Activated CD8-positive, alpha-beta T cell treated with anti-CD3 and anti-CD28 coated beads for 36 hours (primary cell): ENCODE measurements around the gene CFAP58. TPM values are rescaled to one million over a fixed set of nuclear protein-coding genes. Genes with fewer than 3 reads are reported as not detected.

Experiments used
- ATAC-seq: fragments of 200-7000 bp; cut with Tn5 transposase; one replicate; pipeline ENCODE4 v1.10.0; 2021; ENCODE audit warnings: mild to moderate bottlenecking, moderate library complexity
- CTCF ChIA-PET: fragments of 350-600 bp; sonication (Branson Sonifier 250); formaldehyde crosslinking; loops from one replicate; lab custom pipeline; 2021; ENCODE audit warnings: antibody characterized with exemption; lab: Charles Lee
- POLR2A ChIA-PET: fragments of 350-600 bp; sonication (Branson Sonifier 250); formaldehyde crosslinking; loops from one replicate; lab custom pipeline; 2021; ENCODE audit warnings: antibody characterized with exemption; lab: Charles Lee
- DNase-seq: peaks from one replicate; pipeline ENCODE4 v3.0.0-alpha.2; 2020
- H3K27ac Mint-ChIP-seq: one replicate; pipeline ENCODE4 v1.8.0; 2021; ENCODE audit warnings: mild to moderate bottlenecking, mixed read lengths
- H3K27me3 Mint-ChIP-seq: one replicate; pipeline ENCODE4 v1.8.0; 2021; ENCODE audit warnings: mixed read lengths
- H3K36me3 Mint-ChIP-seq: one replicate; pipeline ENCODE4 v1.8.0; 2021; ENCODE audit warnings: low read depth, mixed read lengths
- H3K4me1 Mint-ChIP-seq: one replicate; pipeline ENCODE4 v1.8.0; 2021; ENCODE audit warnings: low read depth, mixed read lengths
- H3K4me3 Mint-ChIP-seq: one replicate; pipeline ENCODE4 v1.8.0; 2021; ENCODE audit warnings: mild to moderate bottlenecking, moderate library complexity, mixed read lengths
- H3K9me3 Mint-ChIP-seq: one replicate; pipeline ENCODE4 v1.8.0; 2021; ENCODE audit warnings: mixed read lengths
- intact Hi-C: fragments of 100-400 bp; cut with micrococcal nuclease; formaldehyde crosslinking; loops from one replicate; pipeline ENCODE4 v1.10.0; 2022
- total RNA-seq, 2 experiments: library from RNA; stranded (reverse); gene quantifications; one replicate each; pipeline ENCODE4 v1.2.3, GENCODE V29; 2021
- TF ChIP-seq, protein P1 (sequence below): fragments of 200-600 bp; IDR thresholded peaks from one replicate; pipeline ENCODE4 v1.8.0; 2022; ENCODE audit warnings: antibody characterized with exemption, mild to moderate bottlenecking

CFAP58 gene
- total RNA-seq, 2 experiments from 2014 or later, result 0.27 to 0.38 TPM

DNA sequence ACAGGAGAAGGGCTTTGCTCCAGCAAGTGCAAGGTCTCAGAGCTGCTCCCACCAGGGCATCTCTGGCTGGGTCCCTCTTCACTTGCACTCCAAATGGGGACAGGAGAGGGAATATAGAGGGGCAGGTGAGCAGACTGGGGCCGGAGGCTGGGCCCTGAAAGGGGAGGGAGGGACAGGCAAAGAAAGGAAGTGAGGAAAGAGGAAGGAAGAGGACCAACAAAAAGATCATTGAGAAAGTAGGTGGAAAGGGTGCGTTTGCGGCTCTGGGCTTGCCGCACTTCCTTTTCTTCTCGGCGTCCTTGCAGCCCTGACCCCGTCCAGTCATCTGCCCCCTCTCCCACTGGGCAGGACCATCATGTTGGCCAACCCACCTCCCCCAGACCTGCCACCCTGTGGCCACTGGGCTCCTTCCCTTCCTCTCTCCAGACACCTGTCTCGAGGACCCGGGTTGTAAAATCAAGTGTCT is 29.4 kb upstream of the CFAP58 start:
- intact Hi-C loops, result no loop called here
- no peaks in the 10 kb centered on the region for H3K27me3 Mint-ChIP-seq
- peak overlapping the region; percentile 82 for H3K27ac Mint-ChIP-seq
- CTCF ChIA-PET, result interaction anchor here (0.7 to 2.2 kb wide), 6 partner anchors 8 to 32 kb away, joined by 3 to 11 read pairs (median 4); no protein-coding TSS in a partner anchor
- DNase-seq (no peak), ATAC-seq (no peak)
- H3K36me3 Mint-ChIP-seq, result peaks cover 31% of the 10 kb centered on the region
- H3K4me3 Mint-ChIP-seq, result peak overlapping the region; percentile 54
- TF ChIP-seq, protein P1, sequence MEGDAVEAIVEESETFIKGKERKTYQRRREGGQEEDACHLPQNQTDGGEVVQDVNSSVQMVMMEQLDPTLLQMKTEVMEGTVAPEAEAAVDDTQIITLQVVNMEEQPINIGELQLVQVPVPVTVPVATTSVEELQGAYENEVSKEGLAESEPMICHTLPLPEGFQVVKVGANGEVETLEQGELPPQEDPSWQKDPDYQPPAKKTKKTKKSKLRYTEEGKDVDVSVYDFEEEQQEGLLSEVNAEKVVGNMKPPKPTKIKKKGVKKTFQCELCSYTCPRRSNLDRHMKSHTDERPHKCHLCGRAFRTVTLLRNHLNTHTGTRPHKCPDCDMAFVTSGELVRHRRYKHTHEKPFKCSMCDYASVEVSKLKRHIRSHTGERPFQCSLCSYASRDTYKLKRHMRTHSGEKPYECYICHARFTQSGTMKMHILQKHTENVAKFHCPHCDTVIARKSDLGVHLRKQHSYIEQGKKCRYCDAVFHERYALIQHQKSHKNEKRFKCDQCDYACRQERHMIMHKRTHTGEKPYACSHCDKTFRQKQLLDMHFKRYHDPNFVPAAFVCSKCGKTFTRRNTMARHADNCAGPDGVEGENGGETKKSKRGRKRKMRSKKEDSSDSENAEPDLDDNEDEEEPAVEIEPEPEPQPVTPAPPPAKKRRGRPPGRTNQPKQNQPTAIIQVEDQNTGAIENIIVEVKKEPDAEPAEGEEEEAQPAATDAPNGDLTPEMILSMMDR, result no peak
- H3K4me1 Mint-ChIP-seq, result peaks cover 91% of the 10 kb centered on the region
- no peaks in the 10 kb centered on the region for H3K9me3 Mint-ChIP-seq
- POLR2A ChIA-PET, result interaction anchor here (0.8 to 5.1 kb wide), 2 partner anchors 13 to 18 kb away, joined by 3 to 30 read pairs; partner anchors contain the start of gene ITPRIP

DNA sequence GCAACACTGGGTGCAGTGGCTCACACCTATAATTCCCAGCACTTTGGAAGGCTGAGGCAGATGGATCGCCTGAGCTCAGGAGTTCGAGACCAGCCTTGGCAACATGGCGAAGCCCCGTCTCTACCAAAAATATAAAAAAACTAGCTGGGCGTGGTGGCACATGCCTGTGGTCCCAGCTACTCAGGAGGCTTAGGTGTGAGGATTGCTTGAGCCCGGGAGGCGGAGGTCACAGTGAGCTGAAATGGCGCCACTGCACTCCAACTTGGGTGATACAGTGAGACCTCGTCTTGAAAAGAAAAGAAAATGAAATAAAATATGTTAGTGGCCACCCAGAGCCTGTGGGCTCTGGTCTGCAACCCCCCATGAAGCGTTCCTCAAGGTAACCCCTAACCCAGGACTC is 28.7 kb upstream of the CFAP58 start:
- DNase-seq, result no peak
- Mint-ChIP-seq H3K4me3 (no peak overlapping the region), H3K27ac (peak overlapping the region; percentile 82), H3K36me3 (peaks cover 31% of the 10 kb centered on the region), H3K9me3 (no peaks in the 10 kb centered on the region), H3K4me1 (peaks cover 91% of the 10 kb centered on the region), H3K27me3 (no peaks in the 10 kb centered on the region)
- TF ChIP-seq, protein P1, result no peak
- CTCF ChIA-PET, result interaction anchor here (1.1 to 2.2 kb wide), 5 partner anchors 9 to 50 kb away, joined by 3 to 11 read pairs (median 5); no protein-coding TSS in a partner anchor
- intact Hi-C loops, result no loop called here
- ATAC-seq, result no peak
- POLR2A ChIA-PET, result interaction anchor here (0.8 to 5.1 kb wide), 2 partner anchors 12 to 19 kb away, joined by 3 to 30 read pairs; partner anchors contain the start of gene ITPRIP

DNA sequence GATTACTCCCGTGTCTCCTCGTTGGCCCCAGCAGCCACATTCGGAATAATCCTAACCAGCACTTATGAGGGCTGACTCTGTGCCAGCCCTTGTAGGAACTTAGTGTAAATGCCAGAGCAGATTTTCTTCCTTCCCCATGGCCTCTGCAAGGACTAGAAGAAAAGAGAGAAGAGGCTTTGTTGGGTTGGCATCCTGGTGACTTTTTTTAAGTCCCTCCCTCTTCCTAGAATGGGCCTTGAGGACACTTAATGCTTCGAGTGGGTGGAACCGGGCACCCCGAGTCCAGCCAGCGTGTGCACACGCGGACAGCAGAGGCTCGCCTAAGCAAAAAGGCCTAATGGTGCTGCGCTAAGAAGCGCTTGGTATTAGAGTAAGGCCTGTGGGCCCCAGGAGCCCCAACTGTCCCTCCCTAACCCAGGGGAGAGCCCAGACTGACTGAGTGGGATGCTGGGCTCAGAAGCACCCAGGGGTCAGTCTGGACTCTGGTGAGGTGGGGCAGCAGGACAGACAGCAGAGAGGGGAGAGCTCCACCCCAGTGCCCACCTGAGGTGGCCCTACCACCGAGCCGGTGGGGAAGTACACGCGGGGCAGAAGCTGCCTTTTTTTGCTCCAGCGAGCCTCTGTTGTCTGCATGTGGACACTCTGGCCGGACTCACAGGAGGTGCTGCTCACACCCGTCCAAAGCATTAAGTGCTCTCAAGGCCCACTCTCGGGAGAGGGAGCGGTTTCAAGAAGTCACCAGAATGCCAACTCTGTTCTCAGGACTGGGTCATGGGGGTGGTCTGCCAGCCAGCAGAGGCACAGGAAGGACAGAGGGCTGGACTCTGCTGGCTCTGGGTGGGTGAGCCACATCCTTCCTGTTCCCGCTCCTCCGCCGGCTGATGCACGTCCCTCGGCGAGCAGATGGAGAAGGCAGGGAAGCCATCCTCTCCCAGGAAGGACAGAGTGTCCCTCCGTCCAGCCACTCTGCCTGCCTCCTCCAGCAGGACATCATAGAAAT is 27.9 kb upstream of the CFAP58 start:
- DNase-seq (no peak), ATAC-seq (no peak)
- intact Hi-C loops, result no loop called here
- TF ChIP-seq, protein P1, result no peak
- Mint-ChIP-seq H3K4me1 (peaks cover 93% of the 10 kb centered on the region), H3K36me3 (peaks cover 31% of the 10 kb centered on the region), H3K27ac (peak overlapping the region; percentile 82), H3K9me3 (no peaks in the 10 kb centered on the region), H3K4me3 (peak overlapping the region; percentile 45), H3K27me3 (no peaks in the 10 kb centered on the region)
- POLR2A ChIA-PET, result interaction anchor here (1.4 to 5.1 kb wide), 2 partner anchors 11 to 21 kb away, joined by 3 to 30 read pairs; partner anchors contain the start of gene ITPRIP
- CTCF ChIA-PET, result interaction anchor here (1.1 to 2.2 kb wide), 6 partner anchors 9 to 51 kb away, joined by 3 to 11 read pairs (median 4); partner anchors contain the start of gene CFAP58

DNA sequence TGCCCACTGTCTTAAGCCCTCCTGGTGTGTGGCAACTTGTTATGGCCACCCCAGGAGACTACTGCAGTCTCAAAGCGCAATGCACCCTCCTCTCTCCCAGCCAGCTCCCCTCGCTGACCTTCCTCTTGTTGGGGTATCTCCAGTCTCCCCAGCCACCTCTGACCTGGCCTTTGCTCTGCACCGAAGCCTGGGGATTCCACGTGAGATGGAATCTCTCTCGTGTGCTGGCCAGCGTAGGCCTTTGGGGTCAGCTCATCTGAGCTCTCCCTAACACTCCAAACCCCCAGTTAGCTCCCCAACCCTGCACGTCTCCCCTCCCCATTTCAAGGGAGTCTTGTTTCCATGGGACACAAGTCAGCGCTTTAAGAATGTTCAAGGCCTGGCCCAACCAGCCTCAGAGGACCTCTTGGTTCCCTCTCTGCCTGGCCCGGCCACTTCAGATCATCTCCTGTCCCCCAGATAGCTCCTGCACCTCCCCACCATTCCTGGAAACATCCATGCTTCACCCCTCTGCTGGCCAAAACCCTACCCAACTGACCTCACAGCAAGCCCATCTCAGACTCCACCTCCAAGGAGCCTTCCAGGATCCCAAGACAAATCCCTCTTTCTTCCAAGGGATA is 26.5 kb upstream of the CFAP58 start:
- Mint-ChIP-seq H3K36me3 (peaks cover 31% of the 10 kb centered on the region), H3K4me3 (peak overlapping the region; percentile 73), H3K27me3 (no peaks in the 10 kb centered on the region), H3K4me1 (peaks cover 96% of the 10 kb centered on the region), H3K27ac (peak overlapping the region; percentile 98), H3K9me3 (no peaks in the 10 kb centered on the region)
- ATAC-seq, result no peak
- TF ChIP-seq, protein P1, result no peak
- CTCF ChIA-PET, result interaction anchor here (0.7 to 2.3 kb wide), 7 partner anchors 9 to 53 kb away, joined by 3 to 8 read pairs (median 4); partner anchors contain the start of gene CFAP58
- POLR2A ChIA-PET, result interaction anchor here (0.7 to 5.1 kb wide), 4 partner anchors 10 to 24 kb away, joined by 3 to 30 read pairs (median 5); partner anchors contain the start of gene ITPRIP
- intact Hi-C loops, result no loop called here
- DNase-seq, result no peak
